K562 (cell line): ENCODE results near the gene SUCO. TPM values are rescaled to one million over a fixed set of nuclear protein-coding genes. Genes with fewer than 3 reads are reported as not detected.

Experiments used
- ATAC-seq: fragments of 200-7000 bp; cut with Tn5 transposase; 3 replicates; pipeline ENCODE4 v1.9.1; 2020; ENCODE audit warnings: moderate library complexity
- BruUV-seq: library from RNA; stranded (reverse); fragments of 400-500 nt; replicated peaks from 2 replicates; lab custom pipeline; 2021; lab: Mats Ljungman, UMichigan
- CTCF ChIA-PET: fragments of 300-600 bp; formaldehyde crosslinking; extraction: SDS; loops from one replicate; lab custom pipeline; 2021; ENCODE audit warnings: low intra/inter-chr PET ratio; lab: Yijun Ruan, JAX
- POLR2A ChIA-PET: fragments of 300-600, 350-650 bp; sonication (Branson Sonifier 250); formaldehyde crosslinking; extraction: SDS; loops from one replicate; lab custom pipeline; 2021; ENCODE audit warnings: antibody characterized with exemption, inconsistent platforms; lab: Yijun Ruan, JAX
- DNase-seq, 4 experiments: peaks; one replicate each; pipeline versions ENCODE4 v3.0.0 to v3.0.0-alpha.2; 2011 to 2018; ENCODE audit warnings: low spot score in 3 of 4, mixed read lengths in 3 of 4; ENCODE audit errors: extremely low read depth in 1 of 4
- FAIRE-seq: peaks from 2 replicates; lab custom pipeline; 2011; peaks lifted over from hg19 to GRCh38; lab: Jason Lieb, UNC
- H2AFZ ChIP-seq: 2 replicates; pipeline ENCODE4 v1.6.0; 2011; ENCODE audit warnings: low read depth, low read length, control low read depth, inconsistent platforms
- H3K27ac ChIP-seq: fragments of 200-600 bp; 3 replicates; pipeline ENCODE4 v1.8.0; 2011; ENCODE audit warnings: low read depth, mild to moderate bottlenecking, control low read depth, inconsistent platforms, low read length, moderate library complexity, mixed read lengths; ENCODE audit errors: extremely low read depth
- H3K27me3 ChIP-seq, 2 experiments: fragments of 300-600 bp in 1 of 2; 2 replicates in 1 of 2; 3 replicates in 1 of 2; pipeline versions ENCODE4 v1.6.0 to v1.8.0; 2011; ENCODE audit warnings: inconsistent platforms in 2 of 2, low read length in 2 of 2, mild to moderate bottlenecking in 1 of 2, mixed read lengths in 1 of 2, moderate library complexity in 1 of 2; ENCODE audit not compliant: control insufficient read depth in 2 of 2, insufficient read depth in 2 of 2
- H3K36me3 ChIP-seq: fragments of 300-600 bp; 3 replicates; pipeline ENCODE4 v1.8.0; 2011; ENCODE audit warnings: mild to moderate bottlenecking, low read length, inconsistent platforms; ENCODE audit not compliant: control insufficient read depth, insufficient read depth
- H3K4me1 ChIP-seq, 2 experiments: fragments of 200-600 bp in 1 of 2; replicated peaks in 1 of 2; 2 replicates in 1 of 2; 3 replicates in 1 of 2; pipeline versions ENCODE4 v1.5.1 to v1.8.0; 2011; ENCODE audit warnings: inconsistent platforms in 2 of 2, low read length in 2 of 2, mild to moderate bottlenecking in 1 of 2, mixed read lengths in 1 of 2, moderate library complexity in 1 of 2; ENCODE audit not compliant: control insufficient read depth in 2 of 2, insufficient read depth in 2 of 2
- H3K4me2 ChIP-seq: 2 replicates; pipeline ENCODE4 v1.6.1; 2011; ENCODE audit warnings: low read length, control low read depth, inconsistent platforms, mixed read lengths; ENCODE audit not compliant: insufficient read depth
- H3K4me3 ChIP-seq: fragments of 200-600 bp; sonication (generic), shearing (Covaris generic); 2 replicates; pipeline ENCODE4 v1.5.1; 2016; ENCODE audit warnings: control low read depth, inconsistent platforms
- H3K79me2 ChIP-seq: fragments of 200-600 bp; 3 replicates; pipeline ENCODE4 v1.8.0; 2011; ENCODE audit warnings: low read length, inconsistent platforms; ENCODE audit not compliant: control insufficient read depth, insufficient read depth
- H3K9ac ChIP-seq, 2 experiments: 2 replicates each; pipeline versions ENCODE4 v1.6.0 to v1.6.1; 2011; ENCODE audit warnings: low read depth in 2 of 2, low read length in 2 of 2, control low read depth in 1 of 2, inconsistent platforms in 1 of 2, mild to moderate bottlenecking in 1 of 2, mixed read lengths in 1 of 2; ENCODE audit not compliant: insufficient read depth in 1 of 2
- H3K9me1 ChIP-seq: one replicate; pipeline ENCODE4 v1.6.0; 2011; ENCODE audit warnings: inconsistent platforms, mild to moderate bottlenecking, low read length, moderate library complexity; ENCODE audit not compliant: control insufficient read depth, insufficient read depth
- H3K9me3 ChIP-seq: replicated peaks from 2 replicates; pipeline ENCODE4 v1.5.1; 2011; ENCODE audit warnings: low read depth, low read length, inconsistent platforms; ENCODE audit not compliant: control insufficient read depth, insufficient read depth
- H4K20me1 ChIP-seq: replicated peaks from 2 replicates; pipeline ENCODE4 v1.6.1; 2011; ENCODE audit warnings: low read length, inconsistent platforms, mixed read lengths; ENCODE audit not compliant: control insufficient read depth, insufficient read depth
- ARID2 ChIP-seq: fragments of 450-650 bp; IDR thresholded peaks from 2 replicates; pipeline ENCODE4 v1.6.1; 2017; ENCODE audit warnings: antibody characterized with exemption, mild to moderate bottlenecking
- C11orf30 ChIP-seq: fragments of 450-650 bp; IDR thresholded peaks from 2 replicates; pipeline ENCODE4 v1.6.1; 2016; ENCODE audit warnings: low read depth, mild to moderate bottlenecking
- CREBBP ChIP-seq: IDR thresholded peaks from one replicate; pipeline ENCODE4 v1.6.1; 2012; ENCODE audit warnings: low read depth, mild to moderate bottlenecking, control low read depth, inconsistent platforms, low read length
- GATAD2A ChIP-seq: fragments of 450-650 bp; IDR thresholded peaks from 2 replicates; pipeline ENCODE4 v1.6.1; 2017
- MEIS2 ChIP-seq: fragments of 450-650 bp; IDR thresholded peaks from 2 replicates; pipeline ENCODE4 v1.6.1; 2014; ENCODE audit warnings: mild to moderate bottlenecking; ENCODE audit not compliant: partially characterized antibody
- OTX1 ChIP-seq: fragments of 450-650 bp; formaldehyde crosslinking; IDR thresholded peaks from 2 replicates; pipeline ENCODE4 v1.4.0; 2022; ENCODE audit warnings: mild to moderate bottlenecking
- PML ChIP-seq: IDR thresholded peaks from 2 replicates; pipeline ENCODE4 v1.6.1; 2012; ENCODE audit warnings: low read length, inconsistent platforms
- SMARCA4 ChIP-seq: fragments of 450-650 bp; IDR thresholded peaks from 2 replicates; pipeline ENCODE4 v1.6.1; 2016
- ZFP36 ChIP-seq: fragments of 150-350 bp; IDR thresholded peaks from 2 replicates; pipeline ENCODE4 v1.6.1; 2018; ENCODE audit warnings: low read length, low read depth; ENCODE audit not compliant: partially characterized antibody
- ZKSCAN8 ChIP-seq: fragments of 200-800 bp; sonication (Bioruptor generic); IDR thresholded peaks from 2 replicates; pipeline ENCODE4 v1.6.1; 2016; ENCODE audit warnings: missing genetic modification characterization, missing compliant biosample characterization
- ZNF24 ChIP-seq: fragments of 450-650 bp; IDR thresholded peaks from 2 replicates; pipeline ENCODE4 v1.6.1; 2016
- ZNF696 ChIP-seq: fragments of 250-450 bp; sonication (Bioruptor Pico); conservative IDR thresholded peaks from 2 replicates; pipeline ENCODE4 v1.4.0; 2020; ENCODE audit warnings: mild to moderate bottlenecking, moderate library complexity
- WGBS: fragments of 100-300 bp; shearing (Covaris generic); methylation state at CpG from one replicate; pipeline ENCODE4 v1.1.6; 2016; ENCODE audit warnings: low coverage, mixed read lengths; ENCODE audit not compliant: insufficient coverage; ENCODE audit errors: missing lambda C conversion rate; 5-methylcytosine and 5-hydroxymethylcytosine counted together
- in situ Hi-C: fragments of 300-500 bp; cut with MboI; formaldehyde crosslinking; loops from 4 replicates; pipeline ENCODE4 v1.15.0; 2018; ENCODE audit warnings: inconsistent platforms, mixed read lengths
- intact Hi-C: fragments of 100-400 bp; cut with micrococcal nuclease; formaldehyde crosslinking; loops from 2 replicates; pipeline ENCODE4 v1.14.2; 2022
- polyA plus RNA-seq, 8 experiments: library from polyadenylated mRNA; depleted of rRNA in 4 of 8; stranded (reverse) in 5 of 8; unstranded in 3 of 8; fragments of >200 nt; fragmentation: Nextera tagmentation in 2 of 8; fragmentation: Illumina TruSeq in 1 of 8; extraction: Ambion mirVana in 2 of 8; extraction: Trizol in 1 of 8; gene quantifications; 2 replicates each; pipeline versions ENCODE4 v1.2.1 to v1.2.3, GENCODE V29; 2011 to 2014; ENCODE audit warnings: inconsistent platforms in 1 of 8, missing spikeins in 1 of 8
- total RNA-seq, 7 experiments: library from RNA; depleted of rRNA in 6 of 7; stranded (reverse); fragments of >200 nt in 6 of 7; fragmentation: Illumina TruSeq in 2 of 7; extraction: Trizol in 2 of 7; gene quantifications; 2 replicates each; pipeline versions ENCODE4 v1.2.1 to v1.2.3, GENCODE V29; 2011 to 2021; ENCODE audit warnings: low replicate concordance in 1 of 7
- TF ChIP-seq, protein P1 (sequence below): fragments of 250-450 bp; sonication (Bioruptor Pico); IDR thresholded peaks from 2 replicates; pipeline ENCODE4 v1.8.0; 2021; ENCODE audit warnings: mild to moderate bottlenecking, moderate library complexity
- TF ChIP-seq, protein P2 (sequence below): IDR thresholded peaks from 3 replicates; pipeline ENCODE4 v1.6.1; 2011; ENCODE audit warnings: borderline replicate concordance, mild to moderate bottlenecking; ENCODE audit not compliant: insufficient read length, insufficient read depth
- TF ChIP-seq, protein P3 (sequence below): fragments of 450-650 bp; formaldehyde crosslinking; conservative IDR thresholded peaks from 2 replicates; pipeline ENCODE4 v1.4.0; 2022; ENCODE audit warnings: mild to moderate bottlenecking, missing genetic modification characterization
- TF ChIP-seq, protein P4 (sequence below): fragments of 450-650 bp; IDR thresholded peaks from 2 replicates; pipeline ENCODE4 v1.6.1; 2016
- TF ChIP-seq, protein P5 (sequence below): sonication (generic); formaldehyde crosslinking; IDR thresholded peaks from 2 replicates; pipeline ENCODE4 v1.8.1; 2023; ENCODE audit warnings: mild to moderate bottlenecking, missing genetic modification reagents

SUCO gene
- total and polyA plus RNA-seq, 9 of the 15 experiments (the other 6 are each of a cell fraction or from before 2014, with no cell fraction given), result 2.5 to 20.6 (median 14.3) TPM

DNA sequence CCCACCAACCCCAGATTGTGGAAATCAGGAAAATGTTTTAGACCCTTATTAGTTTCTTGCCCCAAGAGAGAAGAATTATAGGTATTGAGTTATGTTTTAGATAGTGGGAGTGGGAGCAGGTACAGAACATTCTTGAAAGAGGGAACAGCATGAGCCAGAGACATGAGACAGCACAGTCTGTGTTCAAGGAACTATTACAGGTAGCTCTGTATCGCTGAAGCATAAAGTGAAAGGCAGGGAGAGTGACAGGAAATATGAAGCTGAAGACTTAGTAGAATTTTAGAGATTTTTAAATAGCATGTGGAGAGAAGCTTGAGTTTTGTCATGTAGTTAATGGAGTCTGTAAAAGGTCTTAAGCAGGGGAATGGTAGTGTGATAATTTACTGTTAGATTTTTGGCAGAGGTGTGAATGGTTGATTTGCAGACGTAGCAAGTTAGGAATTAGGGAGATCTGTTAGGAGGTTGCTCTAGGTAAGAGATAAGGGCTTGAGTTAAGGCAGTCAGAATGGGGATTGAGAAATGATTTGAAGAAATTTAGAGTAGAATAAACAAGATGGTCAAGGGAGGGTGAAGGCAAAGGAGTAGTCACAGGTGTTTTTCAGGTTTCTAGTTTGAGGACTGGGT, 11.6 kb downstream of the SUCO start:
- H3K36me3 ChIP-seq, result no peaks in the 10 kb centered on the region
- 15% methylated on average over 2 of the region's 2 CpGs for WGBS
- H3K9me1 ChIP-seq, result no peaks in the 10 kb centered on the region
- H3K79me2 ChIP-seq, result peaks cover 92% of the 10 kb centered on the region
- H4K20me1 ChIP-seq, result peaks cover 23% of the 10 kb centered on the region; the same call in 1 of the 2 replicates
- ATAC-seq, result peak; percentile 60
- no peak overlapping the region for H3K4me2 ChIP-seq
- no peak for DNase-seq
- no peak overlapping the region for H3K4me3 ChIP-seq
- POLR2A ChIA-PET, result interaction anchor here (0.6 to 4.6 kb wide), 5 partner anchors 9 to 426 kb away, joined by 3 to 37 read pairs (median 3); partner anchors contain the start of gene SUCO
- no peak for FAIRE-seq
- intact Hi-C loops (no loop called here), in situ Hi-C loops (no loop called here)
- BruUV-seq, result no TSS peak
- no peaks in the 10 kb centered on the region for H3K9me3 ChIP-seq
- H3K9ac ChIP-seq, result no peak overlapping the region
- CTCF ChIA-PET, result interaction anchor here (0.6 kb wide), 1 partner anchor 116 kb away, joined by 3 read pairs; no protein-coding TSS in a partner anchor
- H2AFZ ChIP-seq, result no peak overlapping the region
- H3K27ac ChIP-seq, result no peak overlapping the region
- H3K27me3 ChIP-seq, result no peaks in the 10 kb centered on the region
- H3K4me1 ChIP-seq, result peaks cover 15 to 24% of the 10 kb centered on the region in 2 experiments
- TF ChIP-seq, protein P1, sequence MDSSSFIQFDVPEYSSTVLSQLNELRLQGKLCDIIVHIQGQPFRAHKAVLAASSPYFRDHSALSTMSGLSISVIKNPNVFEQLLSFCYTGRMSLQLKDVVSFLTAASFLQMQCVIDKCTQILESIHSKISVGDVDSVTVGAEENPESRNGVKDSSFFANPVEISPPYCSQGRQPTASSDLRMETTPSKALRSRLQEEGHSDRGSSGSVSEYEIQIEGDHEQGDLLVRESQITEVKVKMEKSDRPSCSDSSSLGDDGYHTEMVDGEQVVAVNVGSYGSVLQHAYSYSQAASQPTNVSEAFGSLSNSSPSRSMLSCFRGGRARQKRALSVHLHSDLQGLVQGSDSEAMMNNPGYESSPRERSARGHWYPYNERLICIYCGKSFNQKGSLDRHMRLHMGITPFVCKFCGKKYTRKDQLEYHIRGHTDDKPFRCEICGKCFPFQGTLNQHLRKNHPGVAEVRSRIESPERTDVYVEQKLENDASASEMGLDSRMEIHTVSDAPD, result no peak
- 0 out of 2 replicates have a peak, but pooled peaks have one; percentile 25 for TF ChIP-seq OTX1 (CRISPR knock-in tag)
- no peak for TF ChIP-seq MEIS2
- no peak for TF ChIP-seq PML
- TF ChIP-seq ZFP36, result no peak
- no peak for TF ChIP-seq GATAD2A
- peak; percentile 22 for TF ChIP-seq CREBBP
- TF ChIP-seq ZKSCAN8 (CRISPR knock-in tag), result no peak
- TF ChIP-seq ARID2, result no peak
- TF ChIP-seq ZNF696 (CRISPR knock-in tag), result no peak
- TF ChIP-seq, protein P2, sequence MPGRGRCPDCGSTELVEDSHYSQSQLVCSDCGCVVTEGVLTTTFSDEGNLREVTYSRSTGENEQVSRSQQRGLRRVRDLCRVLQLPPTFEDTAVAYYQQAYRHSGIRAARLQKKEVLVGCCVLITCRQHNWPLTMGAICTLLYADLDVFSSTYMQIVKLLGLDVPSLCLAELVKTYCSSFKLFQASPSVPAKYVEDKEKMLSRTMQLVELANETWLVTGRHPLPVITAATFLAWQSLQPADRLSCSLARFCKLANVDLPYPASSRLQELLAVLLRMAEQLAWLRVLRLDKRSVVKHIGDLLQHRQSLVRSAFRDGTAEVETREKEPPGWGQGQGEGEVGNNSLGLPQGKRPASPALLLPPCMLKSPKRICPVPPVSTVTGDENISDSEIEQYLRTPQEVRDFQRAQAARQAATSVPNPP, result no peak
- TF ChIP-seq, protein P3, sequence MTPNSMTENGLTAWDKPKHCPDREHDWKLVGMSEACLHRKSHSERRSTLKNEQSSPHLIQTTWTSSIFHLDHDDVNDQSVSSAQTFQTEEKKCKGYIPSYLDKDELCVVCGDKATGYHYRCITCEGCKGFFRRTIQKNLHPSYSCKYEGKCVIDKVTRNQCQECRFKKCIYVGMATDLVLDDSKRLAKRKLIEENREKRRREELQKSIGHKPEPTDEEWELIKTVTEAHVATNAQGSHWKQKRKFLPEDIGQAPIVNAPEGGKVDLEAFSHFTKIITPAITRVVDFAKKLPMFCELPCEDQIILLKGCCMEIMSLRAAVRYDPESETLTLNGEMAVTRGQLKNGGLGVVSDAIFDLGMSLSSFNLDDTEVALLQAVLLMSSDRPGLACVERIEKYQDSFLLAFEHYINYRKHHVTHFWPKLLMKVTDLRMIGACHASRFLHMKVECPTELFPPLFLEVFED (CRISPR knock-in tag), result no peak
- peak; percentile 38; the same call in 1 of the 2 replicates for TF ChIP-seq C11orf30
- 0 out of 2 replicates have a peak, but pooled peaks have one; percentile 7 for TF ChIP-seq SMARCA4
- TF ChIP-seq ZNF24, result no peak
- TF ChIP-seq, protein P4, sequence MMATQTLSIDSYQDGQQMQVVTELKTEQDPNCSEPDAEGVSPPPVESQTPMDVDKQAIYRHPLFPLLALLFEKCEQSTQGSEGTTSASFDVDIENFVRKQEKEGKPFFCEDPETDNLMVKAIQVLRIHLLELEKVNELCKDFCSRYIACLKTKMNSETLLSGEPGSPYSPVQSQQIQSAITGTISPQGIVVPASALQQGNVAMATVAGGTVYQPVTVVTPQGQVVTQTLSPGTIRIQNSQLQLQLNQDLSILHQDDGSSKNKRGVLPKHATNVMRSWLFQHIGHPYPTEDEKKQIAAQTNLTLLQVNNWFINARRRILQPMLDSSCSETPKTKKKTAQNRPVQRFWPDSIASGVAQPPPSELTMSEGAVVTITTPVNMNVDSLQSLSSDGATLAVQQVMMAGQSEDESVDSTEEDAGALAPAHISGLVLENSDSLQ, result peak; percentile 31; the same call in 1 of the 2 replicates
- TF ChIP-seq, protein P5, sequence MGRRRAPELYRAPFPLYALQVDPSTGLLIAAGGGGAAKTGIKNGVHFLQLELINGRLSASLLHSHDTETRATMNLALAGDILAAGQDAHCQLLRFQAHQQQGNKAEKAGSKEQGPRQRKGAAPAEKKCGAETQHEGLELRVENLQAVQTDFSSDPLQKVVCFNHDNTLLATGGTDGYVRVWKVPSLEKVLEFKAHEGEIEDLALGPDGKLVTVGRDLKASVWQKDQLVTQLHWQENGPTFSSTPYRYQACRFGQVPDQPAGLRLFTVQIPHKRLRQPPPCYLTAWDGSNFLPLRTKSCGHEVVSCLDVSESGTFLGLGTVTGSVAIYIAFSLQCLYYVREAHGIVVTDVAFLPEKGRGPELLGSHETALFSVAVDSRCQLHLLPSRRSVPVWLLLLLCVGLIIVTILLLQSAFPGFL (CRISPR knock-in tag), result no peak
